SJCRH30 (cell line): ENCODE measurements around the gene USP3. TPM values are rescaled to one million over a fixed set of nuclear protein-coding genes. Genes with fewer than 3 reads are reported as not detected.
A peak's percentile ranks its signal among the peaks of the same experiment; 100 is the strongest.
"Not testable (repeated sequence)": the region's sequence is repeated elsewhere in the genome, so short reads cannot be mapped to it uniquely, and the experiment has no call there.

Experiments
- DNase-seq, 2 experiments: peaks; one replicate each; pipeline ENCODE4 v3.0.0-alpha.2; 2015 to 2020
- H3K27ac ChIP-seq: fragments of 250-450 bp; sonication (Bioruptor Pico); 2 replicates; pipeline ENCODE4 v1.5.1; 2020; ENCODE audit warnings: mild to moderate bottlenecking, moderate library complexity
- H3K27me3 ChIP-seq: fragments of 250-450 bp; sonication (Bioruptor Pico); 2 replicates; pipeline ENCODE4 v1.5.1; 2020; ENCODE audit warnings: mild to moderate bottlenecking, moderate library complexity
- H3K36me3 ChIP-seq: fragments of 250-450 bp; sonication (Bioruptor Pico); 2 replicates; pipeline ENCODE4 v1.5.1; 2020; ENCODE audit warnings: mild to moderate bottlenecking, moderate library complexity
- H3K4me1 ChIP-seq: fragments of 250-450 bp; sonication (Bioruptor Pico); 2 replicates; pipeline ENCODE4 v1.5.1; 2020; ENCODE audit warnings: mild to moderate bottlenecking, moderate library complexity
- H3K4me3 ChIP-seq: fragments of 250-450 bp; sonication (Bioruptor Pico); 2 replicates; pipeline ENCODE4 v1.5.1; 2020; ENCODE audit warnings: mild to moderate bottlenecking, moderate library complexity
- H3K9me3 ChIP-seq: fragments of 250-450 bp; sonication (Bioruptor Pico); replicated peaks from 2 replicates; pipeline ENCODE4 v1.5.1; 2020; ENCODE audit warnings: mild to moderate bottlenecking, moderate library complexity
- total RNA-seq: library from RNA; depleted of rRNA; stranded (reverse); fragments of >200 nt; shearing (Covaris generic); gene quantifications from 2 replicates; pipeline ENCODE4 v1.2.3, GENCODE V29; 2014

USP3 gene
- total RNA-seq, 1 experiment from 2014 or later = 42.0 TPM

DNA sequence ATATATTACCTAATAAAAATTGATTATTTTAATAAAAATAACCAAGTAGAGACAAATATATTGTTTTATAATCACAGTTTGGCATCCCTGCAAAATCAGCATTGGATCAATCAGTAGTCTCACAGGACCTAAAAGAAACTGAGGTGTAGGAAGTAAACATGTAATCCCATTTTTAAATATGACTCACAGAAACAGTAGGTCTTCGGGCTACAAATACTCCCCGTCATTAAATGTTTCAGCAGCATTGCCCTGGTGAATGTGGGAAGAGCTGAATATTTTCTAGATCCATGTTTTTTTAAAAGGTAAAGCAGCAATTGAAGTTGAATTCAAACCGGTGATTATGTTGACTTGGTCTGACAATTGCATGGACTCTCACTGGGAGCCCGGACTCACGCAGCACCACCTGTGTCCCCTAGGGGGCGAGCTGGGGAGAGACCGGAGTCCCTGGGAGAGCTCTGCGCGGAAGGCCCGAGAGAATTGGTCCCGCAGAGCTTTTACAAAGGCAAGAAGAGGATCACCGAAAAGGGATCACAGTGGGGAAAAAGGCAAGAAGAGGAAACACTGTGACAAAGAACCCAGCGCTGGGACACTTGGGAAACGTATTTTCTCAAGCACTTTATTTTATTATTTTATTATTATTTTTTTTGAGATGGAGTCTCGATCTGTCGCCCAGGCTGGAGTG, 17.2 kb upstream of the USP3 start:
- H3K4me1 ChIP-seq = peaks cover 4% of the 10 kb centered on the region; the same call in 1 of the 2 replicates
- no peak overlapping the region for H3K4me3 ChIP-seq
- H3K27ac ChIP-seq = no peak overlapping the region
- H3K27me3 ChIP-seq = no peaks in the 10 kb centered on the region
- H3K9me3 ChIP-seq = no peaks in the 10 kb centered on the region
- peak; percentile 76 to 86 for DNase-seq
- no peaks in the 10 kb centered on the region for H3K36me3 ChIP-seq

DNA sequence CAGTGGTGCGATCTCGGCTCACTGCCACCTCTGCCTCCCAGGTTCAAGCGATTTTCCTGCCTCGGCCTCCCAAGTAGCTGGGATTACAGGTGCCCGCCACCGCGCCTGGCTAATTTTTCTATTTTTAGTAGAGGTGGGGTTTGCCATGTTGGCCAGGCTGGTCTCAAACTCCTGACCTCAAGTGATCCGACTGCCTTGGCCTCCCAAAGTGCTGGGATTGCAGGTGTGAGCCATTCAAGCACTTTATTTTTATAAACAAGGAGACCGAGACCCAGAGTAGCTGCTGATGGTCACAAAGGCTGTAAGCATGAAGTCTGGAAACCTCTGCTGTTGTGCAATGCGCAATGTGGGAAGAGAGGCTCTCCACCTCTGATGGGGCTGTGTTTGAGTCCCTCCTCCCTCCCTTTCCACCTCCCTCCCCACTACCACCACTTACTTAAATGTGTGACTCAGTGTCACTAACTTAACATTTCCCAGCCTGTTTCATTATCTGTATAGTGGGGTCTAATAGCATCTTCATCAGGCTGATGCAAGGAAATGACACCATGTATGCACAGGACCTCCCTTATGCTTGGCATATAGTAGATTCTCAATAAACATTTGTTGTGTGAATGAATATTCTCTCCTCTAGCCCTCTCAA, 16.5 kb upstream of the USP3 start:
- not testable (repeated sequence) for H3K36me3 ChIP-seq, H3K27me3 ChIP-seq, H3K9me3 ChIP-seq, H3K4me1 ChIP-seq, H3K4me3 ChIP-seq, DNase-seq, H3K27ac ChIP-seq

DNA sequence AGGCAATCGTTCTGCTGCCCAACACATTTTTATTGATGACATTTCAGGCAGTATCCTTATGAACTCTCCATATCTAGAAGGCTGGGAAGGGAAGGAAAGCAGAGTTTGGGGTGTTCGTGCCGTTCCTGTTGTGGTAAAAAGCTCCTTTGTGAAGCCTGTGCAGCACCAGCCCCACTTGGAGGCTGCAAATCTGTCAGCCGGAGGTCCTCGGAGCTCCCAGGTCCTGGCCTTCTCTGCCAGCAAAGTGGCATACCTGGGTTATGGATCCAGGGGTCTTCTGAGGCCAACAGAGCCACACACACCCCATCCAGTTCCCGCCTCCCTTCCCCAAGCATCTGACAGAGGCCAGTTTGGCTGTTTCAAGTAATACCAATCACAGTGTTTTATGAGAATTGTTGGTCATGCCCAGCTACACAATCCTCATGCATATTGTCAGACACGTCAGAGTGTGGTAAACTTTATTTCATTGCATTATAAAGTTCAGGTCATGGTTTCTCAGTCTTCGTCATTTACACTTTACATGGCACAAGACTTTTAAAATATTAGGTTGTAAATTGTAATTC, 15.9 kb upstream of the USP3 start:
- Histone ChIP-seq H3K4me1 (peaks cover 11% of the 10 kb centered on the region; the same call in 1 of the 2 replicates), H3K4me3 (no peak overlapping the region), H3K27ac (no peak overlapping the region), H3K9me3 (no peaks in the 10 kb centered on the region), H3K27me3 (no peaks in the 10 kb centered on the region), H3K36me3 (no peaks in the 10 kb centered on the region)
- no peak for DNase-seq

DNA sequence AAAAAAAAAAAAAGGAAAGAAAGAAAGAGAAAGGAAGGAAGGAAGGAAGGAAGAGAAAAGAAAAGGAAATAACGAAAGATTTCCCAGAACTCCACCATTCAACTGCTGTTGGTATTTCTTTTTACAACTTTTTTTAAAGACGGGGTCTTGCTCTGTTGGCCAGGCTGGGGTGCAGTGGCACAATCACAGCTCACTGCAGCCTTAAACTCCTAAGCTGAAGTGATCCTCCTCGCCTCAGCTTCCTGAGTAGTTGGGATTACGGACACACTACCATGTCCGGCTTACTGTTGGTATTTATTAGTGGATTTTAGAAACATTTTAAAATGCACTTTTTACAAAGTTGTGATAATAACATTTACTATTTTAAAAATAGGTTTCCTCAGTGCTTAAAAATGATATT, 15.0 kb upstream of the USP3 start:
- H3K4me3 ChIP-seq = no peak overlapping the region
- no peaks in the 10 kb centered on the region for H3K9me3 ChIP-seq
- no peak overlapping the region for H3K27ac ChIP-seq
- peaks cover 11% of the 10 kb centered on the region; the same call in 1 of the 2 replicates for H3K4me1 ChIP-seq
- DNase-seq = no peak
- no peaks in the 10 kb centered on the region for H3K36me3 ChIP-seq
- no peaks in the 10 kb centered on the region for H3K27me3 ChIP-seq

DNA sequence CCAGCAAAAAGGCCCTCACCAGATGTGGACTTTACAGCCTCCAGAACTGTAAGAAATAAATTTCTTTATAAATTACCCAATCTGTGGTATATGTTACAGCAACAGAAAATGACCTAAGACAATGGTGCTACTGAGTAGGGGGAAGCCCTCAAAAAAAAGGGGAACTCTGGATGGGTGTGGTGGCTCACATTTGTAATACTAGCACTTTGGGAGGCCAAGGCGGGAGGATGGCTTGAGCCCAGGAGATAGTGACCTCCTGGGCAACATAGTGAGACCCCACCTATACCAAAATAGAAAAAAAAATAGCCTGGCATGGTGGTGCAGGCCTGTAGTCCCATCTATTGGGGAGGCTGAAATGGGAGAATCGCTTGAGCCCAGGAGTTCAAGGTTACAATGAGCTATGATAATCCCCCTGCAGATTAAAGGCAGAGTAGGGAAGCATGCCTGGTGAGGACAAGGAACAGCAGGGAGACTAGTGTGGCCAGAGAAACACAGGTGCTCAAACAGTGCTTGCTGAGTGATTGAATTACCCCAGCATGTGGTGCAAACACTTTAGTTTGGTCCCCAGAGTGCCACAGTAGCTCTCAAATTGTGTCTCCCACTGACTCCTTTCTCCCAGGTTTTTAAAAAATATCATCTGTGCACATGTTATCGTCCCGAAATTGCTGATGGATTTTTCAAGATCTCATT, 13.9 kb upstream of the USP3 start:
- Histone ChIP-seq H3K27me3 (no peaks in the 10 kb centered on the region), H3K27ac (no peak overlapping the region), H3K9me3 (no peaks in the 10 kb centered on the region), H3K4me3 (no peak overlapping the region), H3K4me1 (peaks cover 15% of the 10 kb centered on the region), H3K36me3 (no peaks in the 10 kb centered on the region)
- peak in 1 of 2 experiments; percentile 47 for DNase-seq

DNA sequence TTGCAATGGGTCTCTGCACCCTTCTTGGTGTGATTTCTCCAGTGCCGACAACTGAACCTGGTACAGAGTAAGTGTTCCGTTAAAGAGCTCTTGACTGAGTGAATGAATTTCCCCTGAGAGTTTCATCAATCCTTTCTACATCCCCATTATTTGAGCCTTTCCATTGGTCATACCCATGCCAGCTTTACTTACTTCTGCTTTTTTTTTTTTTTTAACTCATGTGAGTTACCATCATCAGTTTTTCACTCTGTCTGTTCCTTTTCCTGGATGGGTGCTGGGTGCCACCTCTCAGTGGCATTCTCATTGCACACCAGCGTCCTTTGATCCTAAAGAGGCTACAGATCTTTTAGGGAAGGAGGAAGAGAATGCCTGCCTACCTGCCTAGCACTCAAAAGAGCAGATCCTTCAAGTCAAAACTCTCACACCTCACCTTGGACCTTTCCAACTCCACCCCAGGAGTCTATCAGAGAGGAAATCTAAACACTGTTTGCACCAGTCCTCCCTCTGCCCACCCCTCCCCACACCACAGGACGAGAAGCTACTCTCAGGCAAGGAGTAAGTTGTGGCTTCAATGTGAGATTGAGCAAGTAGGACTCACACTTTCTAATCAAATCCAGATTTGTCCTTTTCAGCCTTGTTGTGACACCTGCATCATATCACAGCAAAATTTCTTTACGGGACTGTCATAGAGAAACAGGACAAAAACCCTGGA, 13.1 kb upstream of the USP3 start:
- no peaks in the 10 kb centered on the region for H3K27me3 ChIP-seq
- no peak overlapping the region for H3K4me3 ChIP-seq
- no peak for DNase-seq
- H3K27ac ChIP-seq = no peak overlapping the region
- H3K4me1 ChIP-seq = peaks cover 23% of the 10 kb centered on the region
- no peaks in the 10 kb centered on the region for H3K36me3 ChIP-seq
- H3K9me3 ChIP-seq = no peaks in the 10 kb centered on the region

DNA sequence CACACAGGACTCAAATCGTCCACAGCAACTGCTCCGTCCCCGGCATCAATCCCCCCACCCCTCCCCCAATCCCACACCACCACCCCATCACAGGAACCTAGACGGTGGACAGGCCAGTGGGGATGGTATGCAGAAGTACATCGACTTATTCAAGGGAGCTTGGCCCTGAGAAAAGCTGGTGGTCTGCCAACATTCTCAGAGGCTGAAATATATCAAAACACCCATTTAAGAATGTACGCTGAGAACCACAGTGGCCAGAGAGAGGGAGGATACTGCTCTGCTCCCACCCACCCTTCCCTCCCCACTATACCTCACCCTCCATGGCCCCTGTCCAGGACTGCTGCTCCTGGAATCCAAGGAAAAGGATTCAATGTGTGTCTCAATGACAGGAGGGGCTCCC, 12.4 kb upstream of the USP3 start:
- no peaks in the 10 kb centered on the region for H3K9me3 ChIP-seq
- no peaks in the 10 kb centered on the region for H3K36me3 ChIP-seq
- peaks cover 30% of the 10 kb centered on the region for H3K4me1 ChIP-seq
- H3K27me3 ChIP-seq = no peaks in the 10 kb centered on the region
- H3K27ac ChIP-seq = no peak overlapping the region
- DNase-seq = no peak
- H3K4me3 ChIP-seq = no peak overlapping the region

DNA sequence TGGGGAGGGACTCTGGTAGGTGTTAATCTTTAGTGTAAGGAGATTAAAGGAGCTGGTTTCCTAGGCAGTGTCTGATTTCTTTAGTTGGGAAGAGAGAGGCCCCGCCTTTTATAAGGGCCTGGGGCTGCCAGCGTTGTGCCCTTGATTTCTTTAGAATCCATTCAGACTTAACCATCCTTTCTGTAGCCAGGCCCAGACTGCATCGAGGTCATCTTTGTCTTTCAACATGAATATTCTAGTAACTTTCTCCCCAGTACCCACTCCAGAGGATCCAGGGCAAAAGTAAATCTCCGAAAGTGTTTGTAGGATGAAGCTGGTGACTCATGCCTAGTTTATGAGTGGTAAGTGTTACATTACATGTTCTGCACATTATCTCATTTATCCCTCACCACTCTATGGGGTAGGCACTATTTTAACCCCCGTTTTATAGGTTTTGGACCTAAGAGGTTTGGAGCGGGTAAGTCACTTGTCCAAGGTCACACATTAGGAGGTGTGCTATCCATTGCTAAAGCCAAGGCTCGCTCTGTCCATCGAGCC, 11.8 kb upstream of the USP3 start:
- Histone ChIP-seq H3K36me3 (no peaks in the 10 kb centered on the region), H3K9me3 (no peaks in the 10 kb centered on the region), H3K4me1 (peaks cover 30% of the 10 kb centered on the region), H3K4me3 (no peak overlapping the region), H3K27me3 (no peaks in the 10 kb centered on the region), H3K27ac (no peak overlapping the region)
- peak in 1 of 2 experiments; percentile 47 for DNase-seq

DNA sequence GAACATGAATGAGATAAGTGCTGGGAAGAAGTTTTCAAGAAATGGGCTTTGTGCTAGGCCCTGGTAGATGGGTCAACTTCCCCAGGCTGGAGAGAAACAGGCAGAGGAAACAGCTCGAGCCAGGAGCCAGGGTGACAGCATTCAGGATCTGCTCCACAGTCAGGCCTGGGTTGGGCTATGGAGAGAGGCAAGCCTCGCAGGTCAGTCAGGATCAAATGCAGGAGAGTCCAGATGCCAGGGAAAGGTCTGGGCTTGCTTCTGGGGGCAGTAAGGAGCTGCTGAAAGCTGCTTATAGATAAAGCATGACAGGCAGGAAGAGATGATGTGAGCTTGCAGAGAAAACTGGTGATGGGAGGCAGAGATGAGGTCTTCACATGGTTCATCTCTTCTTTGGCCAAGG, 11.0 kb upstream of the USP3 start:
- Histone ChIP-seq H3K27me3 (no peaks in the 10 kb centered on the region), H3K27ac (no peak overlapping the region), H3K36me3 (no peaks in the 10 kb centered on the region), H3K4me3 (no peak overlapping the region), H3K9me3 (no peaks in the 10 kb centered on the region), H3K4me1 (peaks cover 30% of the 10 kb centered on the region)
- DNase-seq = no peak

DNA sequence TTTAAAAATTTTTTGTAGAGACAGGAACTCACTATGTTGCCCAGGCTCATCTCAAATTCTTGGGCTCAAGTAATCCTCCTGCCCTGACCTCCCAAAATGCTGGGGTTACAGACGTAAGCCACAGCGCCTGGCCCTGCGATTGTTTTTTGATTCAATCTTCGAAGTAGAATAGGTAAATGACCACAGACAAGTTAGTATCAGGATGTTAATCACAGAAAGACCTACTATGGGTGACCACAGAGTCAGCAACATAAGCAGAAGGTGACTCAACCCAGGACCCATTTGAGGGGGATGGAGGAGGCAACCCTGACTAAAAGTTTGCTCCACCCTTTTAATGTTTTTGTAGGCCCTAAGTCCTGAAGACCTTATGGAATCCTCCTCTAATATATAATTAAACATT, 10.0 kb upstream of the USP3 start:
- DNase-seq = no peak
- no peak overlapping the region for H3K4me3 ChIP-seq
- no peaks in the 10 kb centered on the region for H3K9me3 ChIP-seq
- H3K27ac ChIP-seq = no peak overlapping the region
- peaks cover 30% of the 10 kb centered on the region for H3K4me1 ChIP-seq
- no peaks in the 10 kb centered on the region for H3K27me3 ChIP-seq
- H3K36me3 ChIP-seq = no peaks in the 10 kb centered on the region

DNA sequence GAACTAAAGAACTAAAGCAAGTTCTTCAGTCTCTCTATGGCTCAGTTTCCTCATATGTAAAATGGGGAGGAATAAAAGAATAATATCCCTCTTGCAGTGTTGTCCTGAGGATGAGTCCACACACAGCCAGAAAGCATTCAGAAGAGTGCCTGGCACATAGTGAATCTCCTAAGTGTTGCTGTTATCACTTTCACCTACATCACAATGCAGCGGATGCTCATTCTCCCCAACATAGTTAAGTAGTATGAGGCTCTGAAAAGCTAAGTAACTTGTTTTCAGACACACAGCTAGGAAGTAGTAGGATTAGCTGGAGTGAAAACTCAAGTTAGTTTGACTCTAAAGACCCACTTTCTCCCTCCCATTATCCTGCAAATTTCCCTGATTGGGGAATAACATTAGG, 9.1 kb upstream of the USP3 start:
- Histone ChIP-seq H3K9me3 (no peaks in the 10 kb centered on the region), H3K27me3 (no peaks in the 10 kb centered on the region), H3K36me3 (no peaks in the 10 kb centered on the region), H3K4me3 (no peak overlapping the region), H3K4me1 (peaks cover 30% of the 10 kb centered on the region), H3K27ac (no peak overlapping the region)
- no peak for DNase-seq

DNA sequence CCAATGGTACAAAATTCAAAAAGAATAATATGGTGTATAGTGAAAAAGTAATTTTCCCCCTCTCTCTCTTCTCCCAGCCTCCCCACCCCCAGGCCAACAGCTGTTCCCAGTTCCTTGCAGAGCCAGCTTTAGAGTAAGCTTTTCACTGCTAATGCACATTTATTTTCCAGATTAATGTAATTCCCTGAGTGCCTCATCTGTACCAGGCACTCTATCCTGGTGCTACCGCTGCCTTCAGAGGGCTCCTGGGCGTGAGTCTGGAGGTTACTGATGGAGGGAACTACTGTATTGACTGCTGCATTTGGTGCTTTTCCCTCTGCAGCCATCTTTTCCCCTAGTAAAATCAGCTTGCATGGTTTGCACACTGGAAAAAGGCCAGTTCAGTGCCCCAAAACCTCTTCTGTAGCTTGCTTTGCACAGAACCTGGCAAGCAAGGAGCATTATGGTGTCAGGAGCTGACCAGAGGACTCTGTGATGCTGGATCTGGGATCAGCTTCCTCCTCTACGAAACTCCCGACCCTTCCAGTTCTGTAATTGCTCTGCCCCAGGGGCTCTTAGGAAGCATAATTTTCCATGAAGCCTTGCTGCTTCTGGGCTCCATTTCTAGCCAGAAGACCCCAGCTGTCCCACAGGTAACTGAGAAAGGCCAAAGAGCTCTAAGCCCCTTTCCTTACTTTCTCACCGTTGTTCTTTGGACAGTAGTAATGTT, 8.5 kb upstream of the USP3 start:
- Histone ChIP-seq H3K9me3 (no peaks in the 10 kb centered on the region), H3K36me3 (no peaks in the 10 kb centered on the region), H3K4me3 (no peak overlapping the region), H3K27me3 (no peaks in the 10 kb centered on the region), H3K4me1 (peaks cover 27% of the 10 kb centered on the region), H3K27ac (no peak overlapping the region)
- peak; percentile 37 to 59 for DNase-seq

DNA sequence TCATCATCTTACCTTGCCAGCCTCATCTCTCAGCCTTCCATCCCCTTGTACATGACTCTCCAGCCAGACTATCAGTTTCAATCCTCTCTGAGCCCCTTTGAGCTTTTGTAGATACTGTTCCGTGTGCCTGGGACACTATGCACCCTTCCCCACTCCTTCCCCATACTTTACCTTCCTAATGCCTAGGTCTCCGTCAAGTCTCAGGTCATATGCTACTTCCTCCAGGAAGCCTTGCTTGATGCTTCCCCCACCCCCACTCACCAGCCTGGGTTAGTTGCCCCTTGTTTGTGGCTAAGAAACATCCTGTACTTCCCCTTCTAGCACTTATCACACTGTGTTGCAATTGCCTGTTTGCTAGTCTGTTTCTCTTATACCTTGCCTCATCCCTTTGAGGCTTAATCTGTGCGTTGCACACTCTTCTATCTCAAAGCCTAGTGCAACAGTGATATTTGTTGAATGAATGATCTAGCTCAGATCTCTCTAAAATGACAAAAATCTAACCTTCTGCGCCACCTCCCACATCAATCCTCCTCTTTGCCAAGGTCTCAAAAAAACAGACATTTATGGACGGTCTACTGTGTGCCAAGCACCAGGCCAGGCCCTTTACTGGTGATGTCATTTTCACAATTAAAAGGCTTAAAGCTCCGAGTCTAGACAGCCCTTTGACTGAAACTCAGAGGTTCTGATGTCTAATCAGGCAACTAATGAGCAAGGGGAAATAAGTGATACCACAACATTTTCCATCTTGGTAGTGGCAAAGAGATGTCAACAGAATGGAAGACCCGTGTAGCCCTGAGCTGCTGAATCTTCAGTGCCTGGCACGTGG, 6.5 kb upstream of the USP3 start:
- H3K4me3 ChIP-seq = no peak overlapping the region
- DNase-seq = no peak
- H3K36me3 ChIP-seq = no peaks in the 10 kb centered on the region
- no peaks in the 10 kb centered on the region for H3K9me3 ChIP-seq
- peaks cover 26% of the 10 kb centered on the region for H3K4me1 ChIP-seq
- H3K27me3 ChIP-seq = no peaks in the 10 kb centered on the region
- H3K27ac ChIP-seq = no peak overlapping the region
